GM23248 (cell line): ENCODE data around the gene ABLIM3. TPM values are rescaled to one million over a fixed set of nuclear protein-coding genes. Genes with fewer than 3 reads are reported as not detected.

Experiments used
- DNase-seq: peaks from one replicate; pipeline ENCODE4 v3.0.0-alpha.2; 2015
- H2AFZ ChIP-seq: fragments of 200-600 bp; sonication (generic); 2 replicates; pipeline ENCODE4 v1.6.1; 2016; ENCODE audit warnings: antibody characterized with exemption
- H3F3A ChIP-seq: fragments of 200-600 bp; sonication (generic); 2 replicates; pipeline ENCODE4 v1.6.1; 2016; ENCODE audit warnings: mild to moderate bottlenecking, antibody characterized with exemption, mixed run types; ENCODE audit not compliant: insufficient read depth
- H3K27ac ChIP-seq: fragments of 200-600 bp; sonication (generic); 2 replicates; pipeline ENCODE4 v1.5.1; 2016; ENCODE audit warnings: mild to moderate bottlenecking
- H3K27me3 ChIP-seq: fragments of 200-600 bp; sonication (generic); replicated peaks from 2 replicates; pipeline ENCODE4 v1.6.1; 2016; ENCODE audit warnings: mild to moderate bottlenecking; ENCODE audit not compliant: insufficient read depth
- H3K36me3 ChIP-seq: fragments of 200-600 bp; sonication (generic); 2 replicates; pipeline ENCODE4 v1.6.1; 2016; ENCODE audit warnings: low read depth, mild to moderate bottlenecking
- H3K4me1 ChIP-seq: fragments of 200-600 bp; sonication (generic); 2 replicates; pipeline ENCODE4 v1.6.1; 2016; ENCODE audit warnings: mild to moderate bottlenecking; ENCODE audit not compliant: insufficient read depth
- H3K4me2 ChIP-seq: fragments of 200-600 bp; sonication (generic); one replicate; pipeline ENCODE4 v1.6.1; 2016; ENCODE audit warnings: mild to moderate bottlenecking; ENCODE audit not compliant: unreplicated experiment
- H3K4me3 ChIP-seq: fragments of 200-600 bp; sonication (generic); 2 replicates; pipeline ENCODE4 v1.5.1; 2016; ENCODE audit warnings: mild to moderate bottlenecking
- H3K79me2 ChIP-seq: fragments of 200-600 bp; sonication (generic); 2 replicates; pipeline ENCODE4 v1.6.1; 2016; ENCODE audit warnings: mild to moderate bottlenecking; ENCODE audit not compliant: insufficient read depth
- H3K9ac ChIP-seq: fragments of 200-600 bp; sonication (generic); 2 replicates; pipeline ENCODE4 v1.6.1; 2016; ENCODE audit warnings: mild to moderate bottlenecking
- H3K9me2 ChIP-seq: fragments of 200-600 bp; sonication (generic); 2 replicates; pipeline ENCODE4 v1.6.1; 2016; ENCODE audit warnings: mixed run types, mild to moderate bottlenecking, moderate library complexity; ENCODE audit not compliant: insufficient read depth
- H3K9me3 ChIP-seq: fragments of 200-600 bp; sonication (generic); one replicate; pipeline ENCODE4 v1.6.1; 2017; ENCODE audit warnings: low read depth
- H4K20me1 ChIP-seq: fragments of 200-600 bp; sonication (generic); 2 replicates; pipeline ENCODE4 v1.6.0; 2016; ENCODE audit not compliant: insufficient read depth
- EZH2 ChIP-seq: fragments of 200-600 bp; sonication (generic); IDR thresholded peaks from 2 replicates; pipeline ENCODE4 v1.6.1; 2018; ENCODE audit warnings: antibody characterized with exemption, mild to moderate bottlenecking; ENCODE audit not compliant: insufficient read depth, poor library complexity, severe bottlenecking
- EZH2phosphoT487 ChIP-seq: fragments of 200-600 bp; sonication (generic); IDR thresholded peaks from 2 replicates; pipeline ENCODE4 v1.6.1; 2018; ENCODE audit warnings: antibody characterized with exemption, moderate library complexity, mild to moderate bottlenecking, low read depth; ENCODE audit not compliant: insufficient read depth
- WGBS, 2 experiments: methylation state at CpG; one replicate each; pipeline ENCODE4 v1.1.6; 2015 to 2017; ENCODE audit warnings: low lambda C conversion rate in 2 of 2, low coverage in 1 of 2; ENCODE audit errors: missing lambda C conversion rate in 2 of 2; 5-methylcytosine and 5-hydroxymethylcytosine counted together
- in situ Hi-C: fragments of 300-500 bp; cut with MboI; formaldehyde crosslinking; loops from 2 replicates; pipeline ENCODE4 v1.15.0; 2020
- polyA plus RNA-seq: library from polyadenylated mRNA; unstranded; fragments of >200 nt; fragmentation: Nextera tagmentation; extraction: Ambion mirVana; gene quantifications from 2 replicates; pipeline ENCODE4 v1.2.1, GENCODE V29; 2016
- total RNA-seq: library from RNA; depleted of rRNA; stranded (reverse); fragments of >200 nt; shearing (Covaris generic); gene quantifications from 2 replicates; pipeline ENCODE4 v1.2.3, GENCODE V29; 2014

ABLIM3 gene
- total and polyA plus RNA-seq, 2 experiments from 2014 or later = 7.9 to 11.4 TPM

GRCh38 chr5:149278451-149279210 lies 137.3 kb downstream of the ABLIM3 start:
- WGBS, 2 experiments = 85 to 87% methylated on average over 5 of the region's 5 CpGs
- no peak for TF ChIP-seq EZH2phosphoT487
- no peaks in the 10 kb centered on the region for H3K79me2 ChIP-seq

GRCh38 chr5:149279661-149280060 lies 138.4 kb downstream of the ABLIM3 start:
- Histone ChIP-seq H2AFZ (no peak overlapping the region), H3K9me2 (no peaks in the 10 kb centered on the region), H3K4me3 (no peak overlapping the region), H3K27ac (no peak overlapping the region), H3K4me2 (no peak overlapping the region), H3K9ac (no peak overlapping the region), H3K79me2 (no peaks in the 10 kb centered on the region), H3F3A (0 out of 2 replicates have a peak, but pooled peaks cover 4% of the 10 kb centered on the region), H3K4me1 (peaks cover 11% of the 10 kb centered on the region), H3K27me3 (no peaks in the 10 kb centered on the region), H3K9me3 (no peaks in the 10 kb centered on the region), H4K20me1 (no peaks in the 10 kb centered on the region), H3K36me3 (no peaks in the 10 kb centered on the region)
- TF ChIP-seq EZH2phosphoT487 = no peak
- DNase-seq = no peak
- 85 to 95% methylated on average over 1 of the region's 1 CpG for WGBS, 2 experiments
- in situ Hi-C loops = no loop called here

More at GRCh38 chr5:149278451-149279210, 137.3 kb downstream of the ABLIM3 start:
- Histone ChIP-seq H3K27ac (no peak overlapping the region), H3K4me3 (no peak overlapping the region), H3K9me3 (no peaks in the 10 kb centered on the region), H3K27me3 (no peaks in the 10 kb centered on the region), H4K20me1 (no peaks in the 10 kb centered on the region), H3K4me2 (no peak overlapping the region), H3K9ac (no peak overlapping the region), H2AFZ (no peak overlapping the region), H3K9me2 (no peaks in the 10 kb centered on the region), H3F3A (no peaks in the 10 kb centered on the region), H3K4me1 (peaks cover under 1% of the 10 kb centered on the region; the same call in 1 of the 2 replicates), H3K36me3 (no peaks in the 10 kb centered on the region)
- in situ Hi-C loops = no loop called here
- DNase-seq = no peak

- Histone ChIP-seq H4K20me1 (no peaks in the 10 kb centered on the region), H3K4me2 (no peak overlapping the region), H3K4me1 (peaks cover 15% of the 10 kb centered on the region), H3K27me3 (no peaks in the 10 kb centered on the region), H2AFZ (no peak overlapping the region), H3K9me3 (no peaks in the 10 kb centered on the region), H3F3A (peaks cover 8% of the 10 kb centered on the region), H3K9ac (no peak overlapping the region), H3K9me2 (no peaks in the 10 kb centered on the region), H3K79me2 (no peaks in the 10 kb centered on the region), H3K4me3 (no peak overlapping the region), H3K36me3 (no peaks in the 10 kb centered on the region), H3K27ac (no peak overlapping the region)
- WGBS, 2 experiments = 25 to 44% methylated on average over 1 of the region's 1 CpG
- in situ Hi-C loops = no loop called here
- DNase-seq = no peak
- no peak for TF ChIP-seq EZH2
These were observed 138.8 kb downstream of the ABLIM3 start for GRCh38 chr5:149280124-149280523.

GRCh38 chr5:149280802-149281201 lies 139.5 kb downstream of the ABLIM3 start:
- WGBS, 2 experiments = 86 to 87% methylated on average over 4 of the region's 4 CpGs
- H2AFZ ChIP-seq = no peak overlapping the region
- H4K20me1 ChIP-seq = no peaks in the 10 kb centered on the region
- in situ Hi-C loops = no loop called here
- no peak overlapping the region for H3K4me2 ChIP-seq
- no peaks in the 10 kb centered on the region for H3K9me3 ChIP-seq
- peaks cover 10% of the 10 kb centered on the region for H3F3A ChIP-seq
- TF ChIP-seq EZH2 (no peak), EZH2phosphoT487 (no peak)
- no peak overlapping the region for H3K27ac ChIP-seq
- no peaks in the 10 kb centered on the region for H3K79me2 ChIP-seq
- no peaks in the 10 kb centered on the region for H3K36me3 ChIP-seq
- no peak for DNase-seq
- peaks cover 15% of the 10 kb centered on the region for H3K4me1 ChIP-seq
- no peak overlapping the region for H3K9ac ChIP-seq
- no peaks in the 10 kb centered on the region for H3K9me2 ChIP-seq
- no peaks in the 10 kb centered on the region for H3K27me3 ChIP-seq
- H3K4me3 ChIP-seq = no peak overlapping the region
